ENCODE measurements around the gene THSD1. TPM values are rescaled to one million over a fixed set of nuclear protein-coding genes. Genes with fewer than 3 reads are reported as not detected.
"Not testable (repeated sequence)": the region's sequence is repeated elsewhere in the genome, so short reads cannot be mapped to it uniquely, and the experiment has no call there.

Gene THSD1
- total RNA-seq, 1 donor: 0.52 TPM

- H3K27me3 ChIP-seq (ENCODE audit: insufficient read depth, low read length): no peaks in the 10 kb centered on the region
- no peak overlapping the region for H3K4me3 ChIP-seq (ENCODE audit: low read length)
- no peaks in the 10 kb centered on the region for H3K9me3 ChIP-seq (ENCODE audit: low read depth, low read length)
- no peaks in the 10 kb centered on the region for H3K4me1 ChIP-seq (ENCODE audit: insufficient read depth, low read length)
Observed at GRCh38 chr13:52393572-52394357, 12.2 kb downstream of the THSD1 start.

GRCh38 chr13:52387721-52388120 is 18.3 kb downstream of the THSD1 start:
- Histone ChIP-seq H3K9me3 (ENCODE audit: low read depth, low read length) (no peaks in the 10 kb centered on the region), H3K4me3 (ENCODE audit: low read length) (no peak overlapping the region), H3K4me1 (ENCODE audit: insufficient read depth, low read length) (no peaks in the 10 kb centered on the region), H3K27me3 (ENCODE audit: insufficient read depth, low read length) (no peaks in the 10 kb centered on the region)

GRCh38 chr13:52385870-52386269 is 20.1 kb downstream of the THSD1 start:
- no peak overlapping the region for H3K4me3 ChIP-seq (ENCODE audit: low read length)
- H3K4me1 ChIP-seq (ENCODE audit: insufficient read depth, low read length): no peaks in the 10 kb centered on the region
- H3K9me3 ChIP-seq (ENCODE audit: low read depth, low read length): no peaks in the 10 kb centered on the region
- no peaks in the 10 kb centered on the region for H3K27me3 ChIP-seq (ENCODE audit: insufficient read depth, low read length)

GRCh38 chr13:52383366-52383765 is 22.6 kb downstream of the THSD1 start:
- no peaks in the 10 kb centered on the region for H3K27me3 ChIP-seq (ENCODE audit: insufficient read depth, low read length)
- no peaks in the 10 kb centered on the region for H3K9me3 ChIP-seq (ENCODE audit: low read depth, low read length)
- no peaks in the 10 kb centered on the region for H3K4me1 ChIP-seq (ENCODE audit: insufficient read depth, low read length)
- H3K4me3 ChIP-seq (ENCODE audit: low read length): no peak overlapping the region

- no peaks in the 10 kb centered on the region for H3K9me3 ChIP-seq (ENCODE audit: low read depth, low read length)
- H3K27me3 ChIP-seq (ENCODE audit: insufficient read depth, low read length): no peaks in the 10 kb centered on the region
- no peaks in the 10 kb centered on the region for H3K4me1 ChIP-seq (ENCODE audit: insufficient read depth, low read length)
- H3K4me3 ChIP-seq (ENCODE audit: low read length): no peak overlapping the region
Observed at GRCh38 chr13:52378312-52378711, 27.7 kb downstream of the THSD1 start.

GRCh38 chr13:52377898-52378297 is 28.1 kb downstream of the THSD1 start:
- H3K4me1 ChIP-seq (ENCODE audit: insufficient read depth, low read length): no peaks in the 10 kb centered on the region
- no peaks in the 10 kb centered on the region for H3K9me3 ChIP-seq (ENCODE audit: low read depth, low read length)
- no peak overlapping the region for H3K4me3 ChIP-seq (ENCODE audit: low read length)
- H3K27me3 ChIP-seq (ENCODE audit: insufficient read depth, low read length): no peaks in the 10 kb centered on the region

DNA sequence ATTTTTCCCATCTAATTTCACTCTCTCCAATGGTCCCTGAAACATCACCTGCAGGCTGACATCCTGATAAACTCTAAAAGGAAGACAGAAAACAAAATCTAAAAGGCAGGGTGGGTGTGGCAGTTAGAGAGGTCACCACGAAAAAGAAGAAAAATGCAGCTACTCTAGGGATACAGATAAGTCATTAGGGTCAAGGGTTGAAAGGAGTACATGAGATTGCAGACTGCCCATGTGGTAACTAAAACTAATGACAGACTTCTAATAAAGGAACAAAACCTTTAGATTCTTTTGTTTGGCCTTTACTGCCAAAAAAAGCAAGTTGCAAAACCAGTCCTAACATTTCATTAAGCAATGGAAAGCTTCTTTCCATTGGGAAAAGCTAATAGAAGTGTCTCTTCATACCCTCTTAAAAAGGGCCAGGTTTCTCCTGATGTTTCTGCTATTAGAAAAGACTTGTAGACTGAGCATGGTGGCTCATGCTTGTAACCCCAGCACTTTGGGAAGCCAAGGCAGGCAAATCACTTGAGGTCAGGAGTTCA is 31.0 kb downstream of the THSD1 start:
- H3K4me3 ChIP-seq (ENCODE audit: low read length): no peak overlapping the region
- no peaks in the 10 kb centered on the region for H3K27me3 ChIP-seq (ENCODE audit: insufficient read depth, low read length)
- H3K4me1 ChIP-seq (ENCODE audit: insufficient read depth, low read length): no peaks in the 10 kb centered on the region
- no peaks in the 10 kb centered on the region for H3K9me3 ChIP-seq (ENCODE audit: low read depth, low read length)

- Histone ChIP-seq H3K9me3 (ENCODE audit: low read depth, low read length) (no peaks in the 10 kb centered on the region), H3K4me3 (ENCODE audit: low read length) (no peak overlapping the region), H3K4me1 (ENCODE audit: insufficient read depth, low read length) (no peaks in the 10 kb centered on the region), H3K27me3 (ENCODE audit: insufficient read depth, low read length) (no peaks in the 10 kb centered on the region)
Observed at GRCh38 chr13:52374389-52374788, 31.6 kb downstream of the THSD1 start.

DNA sequence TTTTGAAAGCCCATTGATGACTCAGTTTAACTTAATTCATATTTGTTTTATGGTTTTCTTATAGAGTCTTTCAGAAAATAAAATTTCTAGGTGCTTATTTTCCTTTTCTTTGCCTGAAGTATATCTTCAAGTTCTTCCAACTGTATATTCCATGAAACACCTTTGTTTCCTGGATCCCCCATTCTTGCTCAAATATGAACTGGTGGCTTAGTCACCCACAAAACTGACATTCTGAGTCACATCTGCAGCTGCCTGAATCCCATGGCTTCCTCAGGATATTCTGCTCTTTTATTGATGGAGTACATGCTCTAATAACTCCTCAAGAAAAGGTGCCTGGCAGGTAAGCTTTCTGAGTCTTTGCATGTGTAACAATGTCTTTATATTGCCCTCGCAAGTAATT is 32.7 kb downstream of the THSD1 start:
- H3K9me3 ChIP-seq (ENCODE audit: low read depth, low read length); H3K4me3 ChIP-seq (ENCODE audit: low read length); H3K27me3 ChIP-seq (ENCODE audit: insufficient read depth, low read length); H3K4me1 ChIP-seq (ENCODE audit: insufficient read depth, low read length): not testable (repeated sequence)

DNA sequence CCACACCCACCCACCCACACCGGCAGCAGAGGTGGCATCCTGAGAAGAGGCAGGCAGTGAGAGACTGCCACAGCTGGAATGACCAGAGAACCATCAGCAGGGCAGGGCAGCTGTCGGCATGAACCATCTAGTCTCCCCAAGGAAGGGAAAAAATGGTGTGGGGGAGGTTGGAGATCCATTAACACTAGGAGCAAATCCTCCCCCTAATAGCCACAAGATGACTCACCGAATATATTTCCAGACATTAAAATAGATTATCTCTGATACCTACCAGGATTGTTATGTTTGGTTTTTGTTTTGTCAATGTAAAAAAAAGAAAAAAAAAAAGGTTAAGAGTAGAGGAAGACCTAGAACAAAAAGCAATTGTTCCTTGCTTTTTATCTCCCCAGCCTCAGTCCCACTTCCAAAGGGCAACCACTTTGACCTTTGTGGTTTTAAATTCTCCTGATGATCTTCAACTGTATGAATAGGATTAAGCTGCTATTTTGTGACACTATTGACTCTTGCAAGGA is 34.2 kb downstream of the THSD1 start:
- H3K27me3 ChIP-seq (ENCODE audit: insufficient read depth, low read length): no peaks in the 10 kb centered on the region
- H3K9me3 ChIP-seq (ENCODE audit: low read depth, low read length): no peaks in the 10 kb centered on the region
- H3K4me1 ChIP-seq (ENCODE audit: insufficient read depth, low read length): no peaks in the 10 kb centered on the region
- H3K4me3 ChIP-seq (ENCODE audit: low read length): no peak overlapping the region

GRCh38 chr13:52366291-52366690 is 39.7 kb downstream of the THSD1 start:
- no peaks in the 10 kb centered on the region for H3K4me1 ChIP-seq (ENCODE audit: insufficient read depth, low read length)
- H3K27me3 ChIP-seq (ENCODE audit: insufficient read depth, low read length): no peaks in the 10 kb centered on the region
- no peaks in the 10 kb centered on the region for H3K9me3 ChIP-seq (ENCODE audit: low read depth, low read length)
- H3K4me3 ChIP-seq (ENCODE audit: low read length): no peak overlapping the region

DNA sequence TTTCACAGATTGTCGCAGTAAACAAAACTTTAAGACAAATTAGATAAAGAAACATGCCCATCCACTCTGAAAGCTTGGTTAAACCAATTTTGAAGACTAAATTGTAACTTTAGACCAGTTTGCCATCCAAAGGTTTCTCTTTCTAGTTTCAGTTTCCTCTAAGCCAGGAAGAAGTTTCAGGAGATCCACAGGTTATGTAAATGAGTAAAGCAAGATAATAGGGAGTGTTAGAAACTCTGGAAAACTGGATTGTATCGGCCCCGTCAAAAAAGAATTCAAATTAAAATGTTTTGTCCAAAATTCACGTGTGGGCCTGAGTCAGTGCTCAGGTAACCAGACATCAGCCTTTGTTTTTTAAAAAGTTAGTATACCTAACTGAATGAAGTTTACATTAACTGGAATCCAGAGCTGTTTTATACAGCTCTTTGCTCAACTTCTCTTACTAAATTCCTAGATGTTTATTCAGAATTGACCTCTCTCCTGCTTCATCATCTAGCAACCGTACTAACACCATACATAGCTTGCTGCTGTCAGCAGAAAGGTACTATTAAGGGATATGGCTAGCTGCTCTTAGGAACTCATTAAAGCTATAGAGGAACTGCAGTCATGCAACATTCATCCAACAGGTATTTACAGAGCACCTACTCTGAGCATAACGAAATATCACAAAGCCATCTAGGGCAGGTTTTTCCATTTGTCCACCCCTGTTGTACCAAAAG is 43.6 kb downstream of the THSD1 start:
- not testable (repeated sequence) for H3K9me3 ChIP-seq (ENCODE audit: low read depth, low read length)

DNA sequence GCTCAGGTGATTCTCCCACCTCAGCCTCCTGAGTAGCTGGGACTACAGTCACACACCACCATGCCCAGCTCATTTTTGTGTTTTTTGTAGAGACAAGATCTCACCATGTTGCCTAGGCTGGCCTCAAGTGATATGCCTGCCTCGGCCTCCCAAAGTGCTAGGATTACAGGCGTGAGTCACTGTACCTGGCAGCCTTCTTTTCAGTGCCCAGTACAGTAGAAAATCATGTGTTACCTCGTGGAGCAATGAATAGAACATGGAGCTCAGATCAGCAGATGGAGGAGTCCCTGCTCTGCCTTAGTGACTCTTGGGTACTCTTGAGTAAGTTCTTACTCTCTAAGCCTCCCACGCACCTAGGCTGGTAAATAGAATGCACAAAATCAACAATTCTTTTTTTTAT is 44.7 kb downstream of the THSD1 start:
- no peaks in the 10 kb centered on the region for H3K9me3 ChIP-seq (ENCODE audit: low read depth, low read length)
- H3K4me1 ChIP-seq (ENCODE audit: insufficient read depth, low read length): no peaks in the 10 kb centered on the region

More for the DNA sequence above, 43.6 kb downstream of the THSD1 start:
- not testable (repeated sequence) for H3K4me3 ChIP-seq (ENCODE audit: low read length); H3K27me3 ChIP-seq (ENCODE audit: insufficient read depth, low read length); H3K4me1 ChIP-seq (ENCODE audit: insufficient read depth, low read length)

GRCh38 chr13:52359534-52359933 is 46.4 kb downstream of the THSD1 start:
- Histone ChIP-seq H3K4me1 (ENCODE audit: insufficient read depth, low read length) (no peaks in the 10 kb centered on the region), H3K4me3 (ENCODE audit: low read length) (no peak overlapping the region), H3K9me3 (ENCODE audit: low read depth, low read length) (no peaks in the 10 kb centered on the region), H3K27me3 (ENCODE audit: insufficient read depth, low read length) (no peaks in the 10 kb centered on the region)

More for the DNA sequence above, 44.7 kb downstream of the THSD1 start:
- Histone ChIP-seq H3K27me3 (ENCODE audit: insufficient read depth, low read length) (no peaks in the 10 kb centered on the region), H3K4me3 (ENCODE audit: low read length) (no peak overlapping the region)

- no peaks in the 10 kb centered on the region for H3K4me1 ChIP-seq (ENCODE audit: insufficient read depth, low read length)
- no peaks in the 10 kb centered on the region for H3K27me3 ChIP-seq (ENCODE audit: insufficient read depth, low read length)
- H3K9me3 ChIP-seq (ENCODE audit: low read depth, low read length): no peaks in the 10 kb centered on the region
- H3K4me3 ChIP-seq (ENCODE audit: low read length): no peak overlapping the region
Observed at GRCh38 chr13:52356327-52356726, 49.6 kb downstream of the THSD1 start.
